Measurements from ENCODE around the gene PPL.

- peak; percentile 100 for TF ChIP-seq TEAD4 (IDR thresholded peaks at IDR 0.05)
- TF ChIP-seq RAD21 (IDR thresholded peaks at IDR 0.05; ENCODE audit: low read depth): peak; percentile 43
- peak; percentile 84 for TF ChIP-seq MAX (IDR thresholded peaks at IDR 0.05)
Measured at GRCh38 chr16:4924593-4925292, 12.2 kb downstream of the PPL start.
